CD4-positive, alpha-beta T cell treated with Interleukin-21 for 1 hour (primary cell): Measurements from ENCODE around the gene AFAP1.

ENCODE experiments used
- DNase-seq: peaks from one replicate; pipeline ENCODE4 v3.0.0-alpha.2; 2020

Gene AFAP1

DNA sequence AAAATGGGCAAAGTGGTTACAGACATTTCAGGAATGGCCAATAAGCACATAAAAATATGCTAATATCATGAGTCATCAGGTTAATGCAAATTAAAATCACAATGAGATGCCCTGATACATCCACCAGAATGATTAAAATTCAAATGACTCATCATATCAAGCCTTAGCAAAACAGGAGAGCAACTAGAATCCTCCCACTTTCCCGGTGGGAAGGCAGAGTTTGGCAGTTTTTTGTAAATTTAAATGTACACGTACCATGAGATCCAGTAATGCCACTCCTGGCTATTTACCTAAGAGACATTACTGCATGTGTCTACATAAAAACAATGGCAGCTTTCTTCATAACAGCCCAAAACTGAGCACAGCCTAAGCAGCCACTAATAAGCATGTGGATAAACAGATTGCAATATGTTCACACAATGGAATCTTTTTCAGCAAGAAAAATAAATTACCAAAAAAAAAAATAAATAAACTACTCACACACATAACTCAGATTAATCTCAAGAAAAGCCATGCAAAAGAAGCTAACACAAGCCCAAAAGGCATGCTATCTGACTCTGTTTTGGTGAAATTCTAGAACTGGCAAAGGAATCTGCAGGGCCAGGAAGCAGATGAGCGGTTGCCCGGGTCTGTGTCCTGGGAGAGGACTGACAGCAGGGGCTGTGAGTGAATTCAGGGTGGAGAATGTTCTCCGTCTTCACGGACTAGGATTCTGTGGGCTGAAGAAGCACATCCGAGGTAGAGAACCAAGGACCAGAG, 48.8 kb downstream of the AFAP1 start:
- no peak for DNase-seq

- DNase-seq = no peak
These were observed 52.2 kb downstream of the AFAP1 start for GRCh38 chr4:7887436-7887835.

- DNase-seq = no peak
These were observed 53.4 kb downstream of the AFAP1 start for GRCh38 chr4:7886007-7886973.

- DNase-seq = no peak
These were observed 54.2 kb downstream of the AFAP1 start for GRCh38 chr4:7885216-7886006.

- DNase-seq = no peak
These were observed 59.0 kb downstream of the AFAP1 start for GRCh38 chr4:7880683-7881082.

DNA sequence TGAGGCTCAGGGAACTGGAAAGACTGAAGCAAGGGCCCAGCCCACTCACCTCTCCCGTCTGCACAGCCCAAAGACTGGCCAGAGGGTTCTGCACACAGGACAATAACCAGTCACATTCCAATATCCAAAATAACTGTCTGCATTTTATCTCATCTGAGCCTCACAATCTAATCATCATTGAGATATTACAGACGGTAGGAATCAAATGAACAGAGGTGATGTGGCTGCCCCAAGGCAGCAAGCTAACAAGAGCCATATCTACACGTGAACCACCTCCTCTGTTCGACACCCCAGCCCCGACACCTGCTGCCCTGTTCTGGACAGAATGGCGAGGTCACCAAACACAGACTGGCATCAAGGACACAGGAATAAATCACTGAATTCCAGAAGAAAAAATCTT, 60.5 kb downstream of the AFAP1 start:
- no peak for DNase-seq

- DNase-seq = no peak
These were observed 61.3 kb downstream of the AFAP1 start for GRCh38 chr4:7878323-7878722.

GRCh38 chr4:7877176-7877575, 62.5 kb downstream of the AFAP1 start:
- no peak for DNase-seq

DNA sequence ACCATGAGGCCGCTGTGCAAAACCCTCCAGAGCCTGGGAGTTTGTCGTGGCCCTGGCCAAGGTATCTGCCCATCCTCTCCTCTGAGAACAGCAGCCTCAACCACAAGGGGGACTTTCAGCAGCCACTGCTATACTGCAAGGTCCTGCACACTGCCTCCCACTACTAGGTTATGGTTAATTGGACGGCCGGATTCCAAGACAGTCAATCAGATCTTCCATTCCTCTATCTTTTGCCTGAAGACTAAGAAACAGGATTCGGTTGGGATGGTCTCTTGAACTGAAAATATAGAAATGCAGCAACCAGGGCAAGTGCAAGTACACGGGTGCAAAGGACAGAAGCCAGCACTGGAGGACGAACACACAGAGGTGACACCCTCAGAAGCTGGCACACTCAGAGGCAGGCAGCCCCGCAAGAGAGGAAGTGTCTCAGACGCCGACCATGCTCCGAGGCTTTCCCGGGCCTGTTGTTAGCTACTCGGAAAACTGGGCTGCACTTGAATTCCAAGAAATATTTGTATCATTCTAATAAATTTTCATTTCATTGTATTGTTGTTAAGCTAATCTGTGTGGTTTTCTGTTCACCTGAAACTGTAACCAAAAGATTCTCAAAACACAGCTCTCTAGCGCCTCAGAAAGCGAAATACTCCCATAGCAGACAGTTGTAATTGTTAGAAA, 63.3 kb downstream of the AFAP1 start:
- peak; percentile 38 for DNase-seq

GRCh38 chr4:7874838-7875237, 64.8 kb downstream of the AFAP1 start:
- DNase-seq = no peak

DNA sequence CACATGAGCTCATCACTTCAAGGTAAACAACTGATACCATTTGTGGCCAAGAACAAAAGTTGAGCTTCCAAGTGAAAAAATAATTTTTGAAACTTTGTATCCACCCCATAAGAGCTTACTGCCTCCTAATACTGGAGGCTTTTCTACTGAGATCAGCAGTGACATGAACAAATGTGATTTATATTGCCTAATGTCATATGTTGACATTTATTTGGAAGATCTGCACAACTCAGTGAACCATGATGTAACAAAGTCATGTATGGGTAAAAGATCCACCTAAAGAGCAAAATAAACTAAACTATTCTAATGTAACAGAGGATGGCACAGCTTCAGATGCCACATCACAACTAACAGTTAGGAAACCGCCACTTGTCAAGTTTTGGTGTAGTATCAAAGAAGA, 65.8 kb downstream of the AFAP1 start:
- DNase-seq = no peak

GRCh38 chr4:7872264-7872771, 67.3 kb downstream of the AFAP1 start:
- DNase-seq = no peak

GRCh38 chr4:7871356-7871755, 68.3 kb downstream of the AFAP1 start:
- DNase-seq = no peak

GRCh38 chr4:7868892-7869471, 70.7 kb downstream of the AFAP1 start:
- no peak for DNase-seq

GRCh38 chr4:7868436-7868775, 71.3 kb downstream of the AFAP1 start:
- DNase-seq = no peak

- no peak for DNase-seq
These were observed 71.8 kb downstream of the AFAP1 start for GRCh38 chr4:7867701-7868435.

- no peak for DNase-seq
These were observed 72.5 kb downstream of the AFAP1 start for GRCh38 chr4:7867191-7867590.

DNA sequence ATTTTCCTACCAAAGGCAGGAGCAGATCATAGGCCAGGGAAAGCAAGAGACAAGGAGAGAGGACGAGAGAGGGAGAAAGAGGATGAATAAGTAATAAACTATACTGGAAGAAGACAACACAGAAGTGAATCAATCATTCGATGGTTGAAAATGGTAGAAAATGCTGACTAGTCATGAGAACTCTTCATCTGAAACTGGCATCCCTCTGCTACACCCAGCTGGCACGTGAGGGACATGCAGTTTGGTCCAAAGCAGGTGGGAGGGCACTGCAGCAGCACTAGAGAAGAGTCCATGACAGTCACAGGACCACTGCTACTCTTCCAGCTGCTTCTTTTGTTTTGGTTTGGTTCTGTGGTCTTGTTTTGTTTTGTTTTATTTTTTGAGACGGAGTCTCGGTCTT, 74.1 kb downstream of the AFAP1 start:
- DNase-seq = no peak

DNA sequence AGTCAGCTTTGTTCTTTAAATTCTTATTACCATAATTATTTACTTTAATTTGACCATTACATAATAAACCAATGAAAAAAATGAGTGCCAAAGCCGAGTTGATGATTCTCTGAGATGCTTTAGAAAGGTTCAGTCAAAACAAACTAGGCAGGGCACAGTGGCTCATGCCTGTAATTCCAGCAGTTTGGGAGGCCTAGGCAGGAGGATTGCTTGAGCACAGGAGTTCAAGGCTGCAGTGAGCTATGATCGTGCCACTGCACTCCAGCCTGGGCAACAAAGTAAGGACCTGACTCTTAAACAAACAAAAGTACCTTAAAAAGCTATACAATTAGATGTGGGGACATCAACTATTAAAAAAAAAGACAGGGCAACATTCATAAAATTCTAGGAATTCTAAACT, 75.0 kb downstream of the AFAP1 start:
- DNase-seq = no peak

DNA sequence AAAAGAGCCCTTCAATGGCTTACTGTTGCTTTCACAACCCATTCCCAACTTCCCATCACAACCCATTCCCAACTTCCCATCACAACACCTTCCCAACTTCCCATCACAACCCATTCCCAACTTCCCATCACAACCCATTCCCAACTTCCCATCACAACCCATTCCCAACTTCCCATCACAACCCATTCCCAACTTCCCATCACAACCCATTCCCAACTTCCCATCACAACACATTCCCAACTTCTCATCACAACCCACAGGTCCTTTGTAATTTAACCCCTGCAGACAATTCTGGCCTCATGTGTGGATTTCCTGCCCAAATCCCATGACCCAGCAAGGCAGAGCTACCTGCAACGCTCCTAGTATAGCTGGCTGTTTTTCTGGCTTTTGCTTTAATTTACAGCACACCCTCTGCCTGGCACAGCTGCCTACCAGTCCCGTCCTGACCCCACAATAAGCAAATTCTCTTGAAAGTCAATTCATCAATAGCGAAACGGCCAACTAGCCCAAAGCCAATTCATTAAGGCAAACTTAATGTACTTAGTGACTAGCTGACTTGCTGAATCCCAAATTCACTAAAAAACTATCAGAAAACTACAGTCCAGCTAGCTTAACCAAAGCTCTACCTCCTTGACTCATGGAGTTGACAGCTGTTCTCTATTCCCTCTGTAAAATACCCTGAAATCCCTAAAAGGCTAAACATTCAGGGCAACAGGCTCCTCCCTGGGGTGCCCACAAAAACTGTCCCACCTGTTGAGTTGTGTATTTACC, 75.6 kb downstream of the AFAP1 start:
- DNase-seq = peak; percentile 30
